GM18858 (cell line): ENCODE data around the gene MASP1.

ENCODE experiments used
- ATAC-seq: cut with Tn5 transposase; IDR thresholded peaks from one replicate; pipeline ENCODE4 v1.9.1; 2021; ENCODE audit not compliant: unreplicated experiment

The MASP1 gene

GRCh38 chr3:187188931-187189330, 102.6 kb downstream of the MASP1 start:
- ATAC-seq = no peak

DNA sequence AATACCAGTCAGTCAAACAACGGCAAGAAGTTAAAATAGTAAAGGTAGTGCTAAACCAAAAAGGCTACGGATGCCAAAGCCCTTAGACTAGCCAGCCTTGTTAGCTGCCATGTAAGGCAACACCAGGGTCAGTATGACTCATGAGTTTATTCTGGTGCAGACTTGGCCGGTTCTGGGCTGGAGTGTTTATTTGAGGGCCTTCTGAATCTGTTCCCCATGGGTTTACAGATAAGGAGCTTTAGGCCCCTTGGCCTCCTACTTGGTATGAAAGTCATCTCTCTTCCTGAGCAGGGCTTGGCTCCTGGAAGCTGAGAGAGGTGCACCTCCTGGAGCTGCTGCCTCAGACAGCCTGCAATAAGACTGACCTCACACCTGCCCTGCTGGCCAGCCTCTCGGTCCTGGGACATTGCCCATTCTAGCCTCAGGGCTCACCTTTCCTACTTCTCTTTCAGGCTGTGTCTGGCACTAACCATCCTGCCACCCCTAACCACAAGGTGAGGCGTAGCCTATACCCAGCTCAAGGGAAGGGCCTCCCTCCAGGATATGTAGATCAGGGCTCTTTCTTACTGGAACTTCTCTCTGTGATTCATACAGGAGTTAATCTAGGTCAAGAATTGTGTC, 104.6 kb downstream of the MASP1 start:
- ATAC-seq = no peak

DNA sequence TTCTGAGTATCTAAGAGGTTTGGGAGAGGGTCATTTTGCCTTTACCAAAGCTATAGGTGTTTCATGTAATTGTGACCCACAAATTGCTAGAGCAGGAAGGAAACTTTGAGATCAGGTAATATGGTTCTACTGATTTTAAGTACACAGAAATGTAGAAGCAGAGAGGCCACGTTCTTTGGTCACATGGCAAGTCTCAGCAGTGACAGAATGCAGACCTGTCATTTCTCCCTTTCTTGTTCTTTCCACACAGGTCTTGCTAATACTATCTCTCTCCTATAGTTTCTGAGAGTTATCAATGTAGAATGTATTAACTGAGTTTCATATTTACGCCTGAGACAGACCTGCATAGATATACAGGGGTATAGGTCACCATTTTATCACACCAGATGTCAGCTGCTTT, 105.2 kb downstream of the MASP1 start:
- no peak for ATAC-seq

- no peak for ATAC-seq
These were observed 105.8 kb downstream of the MASP1 start for GRCh38 chr3:187185759-187186158.
